ENCODE measurements around the gene KMO. TPM values are rescaled to one million over a fixed set of nuclear protein-coding genes. Genes with fewer than 3 reads are reported as not detected.

The KMO gene
- total and polyA plus RNA-seq, 2 of the 8 experiments (the other 6 are each of a cell fraction or from before 2014, with no cell fraction given), result not detected

DNA sequence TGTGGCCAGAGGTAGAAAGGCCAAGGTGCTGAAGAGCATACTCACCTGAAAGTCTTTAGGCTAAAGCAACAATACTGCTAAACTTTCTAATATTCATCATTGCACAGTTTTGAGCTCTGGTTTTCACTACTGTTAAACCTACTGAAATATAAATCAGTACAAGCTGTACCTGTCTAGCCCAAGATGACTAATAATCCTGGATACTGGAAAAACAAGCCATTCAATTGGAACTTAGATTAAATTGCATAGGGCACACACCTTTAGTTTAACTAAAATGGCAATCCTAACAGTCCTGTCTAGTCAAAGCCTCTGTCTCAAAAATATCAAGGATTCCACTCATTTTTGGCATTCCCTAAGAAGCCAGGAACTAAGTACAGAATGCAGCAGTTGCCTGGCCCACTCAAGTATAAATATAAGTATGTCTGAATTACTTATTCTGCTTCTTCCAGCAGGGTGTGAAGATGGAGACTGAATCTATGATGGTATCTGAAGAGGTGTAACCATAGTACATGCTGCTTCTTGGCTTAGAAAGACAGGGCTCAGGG, 104.9 kb downstream of the KMO start:
- H3K4me3 ChIP-seq (ENCODE audit: extremely low read depth in 1 of 4, insufficient read depth in 2 of 4, low read depth in 3 of 4, low read length in 4 of 4), result peak overlapping the region in 2 of 4 experiments; percentile 13 to 100; a peak in 5 of 8 replicates
- H3K4me2 ChIP-seq (ENCODE audit: insufficient read depth in 1 of 2, low read depth in 2 of 2, low read length in 2 of 2), result peak overlapping the region; percentile 71 to 76; a peak in 3 of 4 replicates
- CTCF ChIA-PET (ENCODE audit: partially characterized antibody), result interaction anchor here (0.9 kb wide), 1 partner anchor 26 kb away, joined by 4 read pairs; no protein-coding TSS in a partner anchor

More for the DNA sequence above, 104.9 kb downstream of the KMO start:
- Histone ChIP-seq H2BK20ac (ENCODE audit: low read length) (no peak overlapping the region), H4K8ac (ENCODE audit: extremely low read depth, insufficient read depth, low read length) (no peak overlapping the region), H3K9ac (replicated peaks in 1 of 4; ENCODE audit: extremely low read depth in 1 of 4, low read depth in 3 of 4, low read length in 3 of 4) (no peak overlapping the region), H2BK12ac (ENCODE audit: low read depth, low read length) (no peak overlapping the region), H3K27me3 (replicated peaks in 1 of 4; ENCODE audit: control insufficient read depth in 3 of 4, extremely low read depth in 1 of 4, insufficient read depth in 3 of 4, low read length in 3 of 4) (no peaks in the 10 kb centered on the region; a peak in 1 of 7 replicates), H2AFZ (ENCODE audit: low read length) (no peak overlapping the region), H3K36me3 (ENCODE audit: control insufficient read depth in 2 of 4, insufficient read depth in 4 of 4, low read length in 3 of 4) (peaks cover 0 to 32% (median 11%) of the 10 kb centered on the region in 4 experiments; a peak in 6 of 8 replicates), H3K27ac (ENCODE audit: low read depth, low read length) (no peak overlapping the region), H3K4me1 (replicated peaks in 1 of 4; ENCODE audit: control insufficient read depth in 3 of 4, insufficient read depth in 4 of 4, low read length in 3 of 4) (peaks cover 0 to 7% (median 3%) of the 10 kb centered on the region in 4 experiments; a peak in 5 of 7 replicates), H3K79me2 (ENCODE audit: control insufficient read depth in 1 of 2, insufficient read depth in 2 of 2, low read length in 2 of 2) (peaks cover 3 to 73% of the 10 kb centered on the region in 2 experiments; a peak in 3 of 4 replicates), H3K23ac (ENCODE audit: insufficient read length) (no peak overlapping the region), H2BK120ac (replicated peaks; ENCODE audit: low read depth, low read length) (no peak overlapping the region), H3K4ac (replicated peaks; ENCODE audit: insufficient read length, low read depth, low read length) (no peak overlapping the region), H4K5ac (ENCODE audit: insufficient read length, low read depth, low read length) (no peak overlapping the region), H3K56ac (replicated peaks; ENCODE audit: insufficient read length, low read depth, low read length) (no peak overlapping the region), H3K14ac (ENCODE audit: insufficient read length) (no peak overlapping the region), H4K91ac (replicated peaks; ENCODE audit: insufficient read length, low read length) (no peak overlapping the region), H4K20me1 (replicated peaks in 1 of 2; ENCODE audit: control insufficient read depth in 1 of 2, insufficient read depth in 2 of 2, low read length in 2 of 2) (peaks cover 0 to 13% of the 10 kb centered on the region in 2 experiments), H2BK15ac (ENCODE audit: low read length) (no peak overlapping the region), H3K18ac (ENCODE audit: extremely low read depth, low read length) (no peak overlapping the region), H3K79me1 (ENCODE audit: low read depth, low read length) (peaks cover 3% of the 10 kb centered on the region; the same call in 1 of the 2 replicates), H2BK5ac (ENCODE audit: low read depth, low read length) (no peak overlapping the region; the same call in 1 of the 2 replicates), H3K23me2 (ENCODE audit: low read depth, low read length) (peaks cover 4% of the 10 kb centered on the region; the same call in 1 of the 2 replicates), H3K9me3 (ENCODE audit: insufficient read depth in 2 of 2, low read depth in 1 of 2, low read length in 1 of 2) (peaks cover 0 to 3% of the 10 kb centered on the region in 2 experiments; a peak in 1 of 4 replicates), H2AK5ac (ENCODE audit: low read depth, low read length) (0 out of 2 replicates have a peak overlapping the region, but pooled peaks have one; percentile 18)
- TF ChIP-seq TEAD4 (IDR thresholded peaks at IDR 0.05; ENCODE audit: low read depth, low read length) (0 out of 2 replicates have a peak, but pooled peaks have one; percentile 9), CHD1 (IDR thresholded peaks at IDR 0.05; ENCODE audit: low read depth, low read length) (no peak)
- no peak for DNase-seq (ENCODE audit: low read depth in 1 of 2, low spot score in 2 of 2)
- FAIRE-seq, result no peak
- POLR2A ChIA-PET (ENCODE audit: partially characterized antibody), result interaction anchor here (0.7 kb wide), 1 partner anchor 11 kb away, joined by 3 read pairs; no protein-coding TSS in a partner anchor
